GM18499 (cell line): ENCODE measurements around the gene CAMK2A.

ENCODE experiments used
- ATAC-seq: cut with Tn5 transposase; IDR thresholded peaks from one replicate; pipeline ENCODE4 v1.9.1; 2021; ENCODE audit warnings: moderate number of reproducible peaks; ENCODE audit not compliant: insufficient read depth, unreplicated experiment

Gene CAMK2A

GRCh38 chr5:150302301-150303069, 12.9 kb upstream of the CAMK2A start, which contains the start of gene ARSI:
Gene ARSI, minus strand, starts transcription at chr5:150302905. Its CDS starts 532 bp downstream, at chr5:150302373.
- no peak for ATAC-seq

GRCh38 chr5:150301901-150302300, 12.3 kb upstream of the CAMK2A start:
- ATAC-seq: no peak

- ATAC-seq: no peak
Measured at GRCh38 chr5:150301170-150301505, 11.6 kb upstream of the CAMK2A start.

- ATAC-seq: no peak
Measured at GRCh38 chr5:150300496-150301169, 11.1 kb upstream of the CAMK2A start.

GRCh38 chr5:150299571-150300327, 10.2 kb upstream of the CAMK2A start:
- ATAC-seq: no peak

- ATAC-seq: no peak
Measured at GRCh38 chr5:150298701-150299451, 9.3 kb upstream of the CAMK2A start.

- no peak for ATAC-seq
Measured at GRCh38 chr5:150297934-150298595, 8.5 kb upstream of the CAMK2A start.

GRCh38 chr5:150297236-150297890, 7.8 kb upstream of the CAMK2A start:
- no peak for ATAC-seq

- no peak for ATAC-seq
Measured at GRCh38 chr5:150296496-150296895, 6.9 kb upstream of the CAMK2A start.

- ATAC-seq: no peak
Measured at GRCh38 chr5:150295741-150296486, 6.3 kb upstream of the CAMK2A start.

GRCh38 chr5:150295172-150295634, 5.6 kb upstream of the CAMK2A start:
- no peak for ATAC-seq

GRCh38 chr5:150294551-150295071, 5.0 kb upstream of the CAMK2A start:
- ATAC-seq: no peak

GRCh38 chr5:150293091-150293941, 3.7 kb upstream of the CAMK2A start:
- no peak for ATAC-seq

- no peak for ATAC-seq
Measured at GRCh38 chr5:150291388-150292385, 2.1 kb upstream of the CAMK2A start.

GRCh38 chr5:150288791-150289190, 782 bp downstream of the CAMK2A start:
- no peak for ATAC-seq

GRCh38 chr5:150288361-150288760, 1.2 kb downstream of the CAMK2A start:
- ATAC-seq: no peak
